Measurements from ENCODE around the gene FHOD3.

- TF ChIP-seq CTCF (IDR thresholded peaks at IDR 0.05): no peak
- no peak for TF ChIP-seq REST (IDR thresholded peaks at IDR 0.05; ENCODE audit: insufficient read depth in 1 of 2, low read depth in 2 of 2, low read length in 1 of 2)
- no peak for TF ChIP-seq POLR2AphosphoS5 (IDR thresholded peaks at IDR 0.05; ENCODE audit: low read depth, low read length)
- TF ChIP-seq SIN3A (IDR thresholded peaks at IDR 0.05; ENCODE audit: borderline replicate concordance, insufficient read depth, low read depth, low read length): no peak
Observed at GRCh38 chr18:36564841-36565240, 267.3 kb downstream of the FHOD3 start.

Measured in Panc1 (cell line).